Stimulated activated CD4-positive, alpha-beta T cell treated with anti-CD3 and anti-CD28 coated beads, Interleukin-12 subunit alpha, Interleukin-12 subunit beta, amount 100 ng/mL, for 24 hours (primary cell): ENCODE measurements around the gene HOMER2.

ENCODE experiments used
- DNase-seq, 2 experiments: peaks; one replicate each; pipeline ENCODE4 v3.0.0-alpha.2; 2020; ENCODE audit warnings: low read depth in 2 of 2

The HOMER2 gene

GRCh38 chr15:82930461-82930860, 22.1 kb downstream of the HOMER2 start:
- no peak for DNase-seq

GRCh38 chr15:82928711-82929110, 23.8 kb downstream of the HOMER2 start:
- no peak for DNase-seq

- DNase-seq: no peak
Measured at GRCh38 chr15:82923744-82924143, 28.8 kb downstream of the HOMER2 start.

GRCh38 chr15:82922737-82923136, 29.8 kb downstream of the HOMER2 start:
- DNase-seq: no peak

DNA sequence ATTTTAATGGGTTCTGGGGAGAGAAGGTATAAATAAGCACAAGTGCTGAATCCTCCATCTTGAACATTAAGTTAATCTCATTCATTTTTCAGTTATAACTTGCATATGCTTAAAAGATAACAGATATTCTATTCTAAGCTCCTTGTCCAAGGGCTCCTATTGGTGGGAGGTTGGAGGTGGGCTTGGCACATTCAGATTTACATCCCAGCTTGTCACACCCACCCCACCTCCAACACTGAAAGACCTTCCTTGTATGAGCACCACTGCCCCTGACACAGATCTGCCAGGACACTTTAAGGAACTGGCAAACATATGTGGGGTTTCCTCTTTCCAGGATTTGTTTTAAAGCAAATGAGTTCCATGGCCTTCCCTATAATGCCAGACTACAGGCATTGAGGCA, 30.6 kb downstream of the HOMER2 start:
- DNase-seq: no peak

DNA sequence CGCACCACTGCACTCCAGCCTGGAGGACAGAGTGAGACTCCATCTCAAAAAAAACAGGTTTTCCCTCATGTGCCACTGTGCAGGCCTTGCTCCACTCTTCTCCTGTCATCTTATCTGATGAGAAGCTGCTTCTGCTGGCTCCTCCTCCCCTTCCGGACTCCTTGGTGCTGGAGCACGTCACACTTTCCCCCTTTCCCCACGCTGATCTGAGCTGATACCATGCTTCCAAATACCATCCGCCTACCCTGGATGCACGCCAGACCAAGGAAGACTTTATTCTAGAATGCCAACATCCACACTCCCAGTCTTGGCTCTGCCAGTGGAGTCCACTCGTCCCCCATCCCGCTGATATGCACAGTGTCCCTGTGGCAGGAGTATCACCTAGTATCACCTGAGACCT, 31.3 kb downstream of the HOMER2 start:
- no peak for DNase-seq

DNA sequence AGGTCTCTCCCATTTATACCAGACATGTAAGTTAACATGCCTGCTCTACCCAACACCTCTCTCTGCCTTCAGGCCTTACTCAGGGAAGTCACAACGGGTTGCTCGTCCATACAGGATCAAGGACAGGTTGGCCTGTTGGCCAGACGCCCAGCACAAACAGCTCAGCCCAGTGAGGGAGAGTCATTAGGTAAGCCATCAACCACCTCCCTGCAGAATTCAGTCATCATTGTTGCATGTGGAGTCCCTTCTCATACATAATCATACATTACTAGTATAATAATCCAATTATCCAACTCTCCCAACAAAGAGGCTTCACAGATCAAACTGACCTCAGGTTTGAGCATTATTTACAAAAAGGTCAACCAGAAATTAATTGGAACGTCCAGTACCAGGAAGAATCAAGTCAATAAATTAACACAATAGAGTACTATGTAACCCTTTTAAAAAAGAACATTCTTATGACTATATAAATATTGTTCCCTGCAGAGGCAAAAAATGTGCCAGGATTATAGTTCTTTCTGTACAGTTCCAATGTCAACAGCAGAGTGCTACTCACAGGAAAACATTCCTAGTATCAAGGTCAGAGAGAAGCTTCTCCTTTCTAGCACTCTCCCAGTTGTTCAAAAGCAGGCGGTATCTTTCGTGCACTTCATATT, 33.2 kb downstream of the HOMER2 start:
- DNase-seq: no peak

- DNase-seq: no peak
Measured at GRCh38 chr15:82918607-82919230, 33.8 kb downstream of the HOMER2 start.

GRCh38 chr15:82918162-82918561, 34.4 kb downstream of the HOMER2 start:
- DNase-seq: no peak

- no peak for DNase-seq
Measured at GRCh38 chr15:82917249-82917648, 35.3 kb downstream of the HOMER2 start.

GRCh38 chr15:82916161-82916952, 36.2 kb downstream of the HOMER2 start:
- DNase-seq: no peak

DNA sequence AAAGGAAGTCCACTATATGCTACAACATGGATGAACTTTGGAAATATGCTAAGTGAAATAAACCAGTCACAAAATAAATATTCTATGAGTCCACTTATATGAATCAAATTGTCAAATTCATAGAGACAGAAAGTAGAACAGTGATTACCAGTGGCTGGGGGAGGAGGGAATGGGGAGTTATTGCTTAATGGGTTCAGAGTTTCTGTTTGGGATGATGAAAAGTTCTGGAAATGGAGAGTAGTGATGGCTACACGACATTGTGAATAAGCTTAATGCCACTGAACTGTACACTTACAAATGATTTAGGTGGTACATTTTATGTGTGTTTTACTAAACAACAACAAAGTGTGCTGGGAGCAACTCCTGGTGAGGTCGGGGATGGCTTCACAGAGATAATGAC, 38.1 kb downstream of the HOMER2 start:
- no peak for DNase-seq

GRCh38 chr15:82911458-82911857, 41.1 kb downstream of the HOMER2 start:
- no peak for DNase-seq

GRCh38 chr15:82910721-82911120, 41.8 kb downstream of the HOMER2 start:
- DNase-seq: no peak

GRCh38 chr15:82909080-82909815, 43.3 kb downstream of the HOMER2 start:
- DNase-seq: no peak

DNA sequence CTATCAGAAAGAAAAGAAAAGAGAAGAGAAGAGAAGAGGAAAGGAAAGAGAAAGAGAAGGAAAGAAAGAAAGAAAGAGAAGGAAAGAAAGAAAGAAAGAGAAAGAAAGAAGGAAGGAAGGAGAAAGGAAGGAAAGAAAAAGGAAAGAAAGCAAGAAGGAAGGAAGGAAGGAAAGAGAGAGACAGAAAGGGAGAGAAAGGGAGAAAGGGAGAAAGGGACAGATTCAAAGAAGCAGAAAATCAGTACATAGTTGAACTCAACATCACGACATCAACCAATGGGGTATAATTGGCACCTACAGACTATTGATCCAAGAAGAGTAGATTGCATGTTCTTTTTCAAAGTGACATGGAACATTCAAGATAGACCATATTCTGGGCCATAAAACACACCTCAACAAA, 45.2 kb downstream of the HOMER2 start:
- DNase-seq: no peak

- DNase-seq: no peak
Measured at GRCh38 chr15:82904574-82904973, 47.9 kb downstream of the HOMER2 start.

DNA sequence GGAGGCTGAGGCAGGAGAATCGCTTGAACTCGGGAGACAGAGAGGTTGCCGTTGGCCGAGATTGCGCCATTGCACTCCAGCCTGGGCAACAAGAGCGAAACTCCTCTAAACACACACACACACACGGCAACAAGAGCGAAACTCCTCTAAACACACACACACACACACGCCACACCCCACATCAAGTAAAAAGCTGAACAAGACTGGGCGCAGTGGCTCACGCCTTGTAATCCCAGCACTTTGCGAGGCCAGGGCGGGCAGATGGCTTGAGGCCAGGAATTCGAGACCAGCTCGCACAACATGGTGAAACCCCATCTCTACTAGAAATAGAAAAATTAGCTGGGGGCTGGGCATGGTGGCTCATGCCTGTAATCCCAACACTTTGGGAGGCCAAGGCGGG, 49.0 kb downstream of the HOMER2 start:
- no peak for DNase-seq

- no peak for DNase-seq
Measured at GRCh38 chr15:82901114-82901805, 51.3 kb downstream of the HOMER2 start.

GRCh38 chr15:82900511-82901060, 51.9 kb downstream of the HOMER2 start:
- no peak for DNase-seq

DNA sequence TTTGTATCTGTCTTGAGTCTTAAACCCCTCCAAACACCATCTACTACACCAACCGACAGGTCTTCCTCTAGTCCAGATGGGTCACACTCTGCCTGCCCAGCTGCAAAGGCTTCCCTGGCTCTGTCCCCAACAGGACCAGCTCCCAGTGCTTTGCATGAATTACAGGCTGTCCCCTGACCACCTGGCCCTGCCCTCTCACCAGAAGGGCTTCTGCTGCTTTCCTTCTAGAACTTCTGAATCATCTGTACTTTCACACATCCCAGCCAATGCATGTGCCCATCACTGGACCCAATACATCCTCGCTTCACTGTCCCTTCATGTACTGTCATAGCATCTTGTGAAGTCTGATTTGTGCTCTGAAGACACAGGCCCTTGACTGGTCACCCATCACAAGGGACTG, 53.6 kb downstream of the HOMER2 start:
- no peak for DNase-seq
